Uterus (tissue), 4 donors: ENCODE results near the gene C1GALT1. TPM values are rescaled to one million over a fixed set of nuclear protein-coding genes. Genes with fewer than 3 reads are reported as not detected.
"Not testable (repeated sequence)": the region's sequence is repeated elsewhere in the genome, so short reads cannot be mapped to it uniquely, and the experiment has no call there.

Experiments used
- DNase-seq, 2 donors: peaks; one replicate each; pipeline ENCODE4 v3.0.0-alpha.2; 2019 to 2020
- H3K27ac ChIP-seq, 2 donors: fragments of 200-600 bp; sonication (generic); 1 replicate in 1 of 2; 2 replicates in 1 of 2; pipeline ENCODE4 v1.5.1; 2016 to 2018
- H3K27me3 ChIP-seq, 2 donors: fragments of 200-600 bp; sonication (generic); one replicate each; pipeline ENCODE4 v1.5.1; 2018 to 2019; ENCODE audit warnings: control low read depth in 1 of 2
- H3K36me3 ChIP-seq, 2 donors: fragments of 200-600 bp; sonication (generic); one replicate each; pipeline ENCODE4 v1.5.1; 2019; ENCODE audit warnings: control low read depth in 1 of 2
- H3K4me1 ChIP-seq, 2 donors: fragments of 200-600 bp; sonication (generic); one replicate each; pipeline ENCODE4 v1.5.1; 2018 to 2019; ENCODE audit warnings: control low read depth in 1 of 2
- H3K4me3 ChIP-seq, 2 donors: fragments of 200-600 bp; sonication (generic); 1 replicate in 1 of 2; 2 replicates in 1 of 2; pipeline ENCODE4 v1.5.1; 2018 to 2019; ENCODE audit warnings: mild to moderate bottlenecking in 1 of 2
- H3K9me3 ChIP-seq, 2 donors: fragments of 200-600 bp; sonication (generic); one replicate each; pipeline ENCODE4 v1.5.1; 2019; ENCODE audit warnings: control low read depth in 1 of 2
- POLR2A ChIP-seq, 2 donors: fragments of 450-650 bp; IDR thresholded peaks; one replicate each; pipeline ENCODE4 v1.6.1; 2016; ENCODE audit warnings: antibody characterized with exemption in 2 of 2, mild to moderate bottlenecking in 1 of 2, moderate library complexity in 1 of 2
- intact Hi-C: fragments of 100-400 bp; cut with DNase I; formaldehyde crosslinking; loops from one replicate; pipeline ENCODE4 v1.15.1; 2023; ENCODE audit warnings: low total_unique reads
- total RNA-seq, 4 donors: library from RNA; depleted of rRNA in 3 of 4; stranded (reverse); fragments of >200 nt in 3 of 4; gene quantifications; one replicate each; pipeline versions ENCODE4 v1.1.0 to v1.2.4, GENCODE V29; 2014 to 2023
- TF ChIP-seq, protein P1 (sequence below), 4 experiments: fragments of 200-600 bp in 2 of 4; fragments of 450-650 bp in 2 of 4; sonication (generic) in 2 of 4; IDR thresholded peaks; one replicate each; pipeline ENCODE4 v1.5.1; 2016 to 2019; ENCODE audit warnings: antibody characterized with exemption in 4 of 4, mild to moderate bottlenecking in 2 of 4, moderate library complexity in 1 of 4
- donor health status: DM: yes; HTN: yes; CAD: no.

Gene C1GALT1
- total RNA-seq, 4 donors from 2014 or later = 1.3 to 41.6 (median 15.1) TPM

DNA sequence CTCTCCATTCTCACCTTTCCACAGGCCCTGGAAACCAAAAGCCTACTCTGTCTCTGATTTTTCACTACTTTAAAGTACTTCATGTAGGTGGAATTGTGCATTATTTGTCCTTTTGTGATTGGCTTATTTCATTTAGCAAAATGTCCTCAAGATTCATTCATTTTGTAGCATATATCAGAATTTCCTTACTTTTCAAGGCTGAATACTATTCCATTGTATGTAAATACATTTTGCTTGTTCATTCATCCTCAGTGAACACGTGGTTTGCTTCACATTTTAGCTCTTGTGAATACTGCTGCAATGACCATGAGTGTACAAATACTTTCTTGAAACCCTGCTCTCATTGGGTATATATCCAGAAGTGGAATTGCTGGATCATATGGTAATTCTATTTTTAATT lies 8.8 kb downstream of the C1GALT1 start:
- Histone ChIP-seq H3K4me1 (no peaks in the 10 kb centered on the region), H3K27ac (no peak overlapping the region), H3K9me3 (no peaks in the 10 kb centered on the region), H3K27me3 (no peaks in the 10 kb centered on the region), H3K36me3 (no peaks in the 10 kb centered on the region), H3K4me3 (no peak overlapping the region)
- no peak for DNase-seq
- intact Hi-C loops = no loop called here
- TF ChIP-seq, protein P1, sequence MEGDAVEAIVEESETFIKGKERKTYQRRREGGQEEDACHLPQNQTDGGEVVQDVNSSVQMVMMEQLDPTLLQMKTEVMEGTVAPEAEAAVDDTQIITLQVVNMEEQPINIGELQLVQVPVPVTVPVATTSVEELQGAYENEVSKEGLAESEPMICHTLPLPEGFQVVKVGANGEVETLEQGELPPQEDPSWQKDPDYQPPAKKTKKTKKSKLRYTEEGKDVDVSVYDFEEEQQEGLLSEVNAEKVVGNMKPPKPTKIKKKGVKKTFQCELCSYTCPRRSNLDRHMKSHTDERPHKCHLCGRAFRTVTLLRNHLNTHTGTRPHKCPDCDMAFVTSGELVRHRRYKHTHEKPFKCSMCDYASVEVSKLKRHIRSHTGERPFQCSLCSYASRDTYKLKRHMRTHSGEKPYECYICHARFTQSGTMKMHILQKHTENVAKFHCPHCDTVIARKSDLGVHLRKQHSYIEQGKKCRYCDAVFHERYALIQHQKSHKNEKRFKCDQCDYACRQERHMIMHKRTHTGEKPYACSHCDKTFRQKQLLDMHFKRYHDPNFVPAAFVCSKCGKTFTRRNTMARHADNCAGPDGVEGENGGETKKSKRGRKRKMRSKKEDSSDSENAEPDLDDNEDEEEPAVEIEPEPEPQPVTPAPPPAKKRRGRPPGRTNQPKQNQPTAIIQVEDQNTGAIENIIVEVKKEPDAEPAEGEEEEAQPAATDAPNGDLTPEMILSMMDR (IDR thresholded peaks at IDR 0.05) = no peak
- TF ChIP-seq POLR2A (IDR thresholded peaks at IDR 0.05) = no peak

DNA sequence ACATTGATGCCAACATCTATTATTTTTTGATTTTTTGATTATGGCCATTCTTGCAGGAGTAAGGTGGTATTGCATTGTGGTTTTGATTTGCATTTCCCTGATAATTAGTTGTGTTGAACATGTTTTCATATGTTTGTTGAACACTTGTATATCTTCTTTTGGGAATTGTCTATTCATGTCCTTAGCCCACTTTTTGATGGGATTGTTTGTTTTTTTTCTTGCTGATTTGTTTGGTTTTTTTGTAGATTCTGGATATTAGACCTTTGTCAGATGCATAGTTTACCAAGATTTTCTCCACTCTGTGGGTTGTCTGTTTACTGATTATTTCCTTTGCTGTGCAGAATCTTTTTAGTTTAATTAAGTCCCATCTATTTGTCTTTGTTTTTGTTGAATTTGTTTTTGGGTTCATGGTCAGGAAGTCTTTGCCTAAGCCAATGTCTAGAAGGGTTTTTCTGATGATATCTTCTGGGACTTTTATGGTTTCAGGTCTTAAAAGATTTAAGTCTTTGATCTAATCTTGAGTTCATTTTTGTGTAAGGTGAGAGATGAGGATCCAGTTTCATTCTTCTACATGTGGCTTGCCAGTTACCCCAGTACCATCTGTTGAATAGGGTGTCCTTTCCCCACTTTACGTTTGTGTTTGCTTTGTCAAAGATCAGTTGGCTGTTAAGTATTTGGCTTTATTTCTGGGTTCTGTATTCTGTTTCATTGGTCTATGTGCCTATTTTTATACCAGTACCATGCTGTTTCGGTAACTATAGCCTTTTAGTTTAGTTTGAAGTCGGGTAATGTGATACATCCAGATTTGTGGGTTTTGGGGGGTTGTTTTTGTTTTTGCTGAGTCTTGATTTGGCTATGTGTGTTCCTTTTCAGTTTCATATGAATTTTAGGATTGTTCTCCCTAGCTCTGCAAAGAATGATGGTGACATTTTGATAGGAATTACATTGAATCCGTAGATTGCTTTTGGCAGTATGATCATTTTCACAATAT lies 10.7 kb downstream of the C1GALT1 start:
- H3K36me3 ChIP-seq, H3K9me3 ChIP-seq, H3K27ac ChIP-seq, H3K4me1 ChIP-seq, DNase-seq, H3K4me3 ChIP-seq, intact Hi-C loops, H3K27me3 ChIP-seq: not testable (repeated sequence)

DNA sequence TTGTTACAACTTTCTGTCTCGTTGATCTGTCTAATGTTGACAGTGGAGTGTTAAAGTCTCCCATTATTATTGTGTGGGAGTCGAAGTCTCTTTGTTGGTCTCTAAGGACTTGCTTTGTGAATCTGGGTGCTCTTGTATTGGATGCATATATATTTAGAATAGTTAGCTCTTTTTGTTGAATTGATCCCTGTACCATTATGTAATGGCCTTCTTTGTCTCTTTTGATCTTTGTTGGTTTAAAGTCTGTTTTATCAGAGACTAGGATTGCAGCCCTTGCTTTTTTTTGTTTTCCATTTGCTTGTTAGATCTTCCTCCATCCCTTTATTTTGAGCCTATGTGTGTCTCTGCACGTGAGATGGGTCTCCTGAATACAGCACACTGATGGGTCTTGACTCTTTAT lies 17.2 kb downstream of the C1GALT1 start:
- intact Hi-C loops = not testable (repeated sequence)

DNA sequence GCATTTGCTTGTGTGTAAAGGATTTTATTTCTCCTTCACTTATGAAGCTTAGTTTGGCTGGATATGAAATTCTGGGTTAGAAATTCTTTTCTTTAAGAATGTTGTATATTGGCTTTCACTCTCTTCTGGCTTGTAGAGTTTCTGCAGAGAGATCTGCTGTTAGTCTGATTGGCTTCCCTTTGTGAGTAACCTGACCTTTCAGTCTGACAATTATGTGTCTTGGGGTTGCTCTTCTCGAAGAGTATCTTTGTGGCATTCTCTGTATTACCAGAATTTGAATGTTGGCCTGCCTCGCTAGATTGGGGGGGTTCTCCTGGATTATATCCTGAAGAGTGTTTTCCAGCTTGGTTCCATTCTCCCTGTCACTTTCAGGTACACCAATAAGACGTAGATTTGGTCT lies 17.9 kb downstream of the C1GALT1 start:
- intact Hi-C loops, H3K4me1 ChIP-seq, H3K9me3 ChIP-seq: not testable (repeated sequence)

More for the DNA sequence above, 17.2 kb downstream of the C1GALT1 start:
- H3K4me3 ChIP-seq, H3K4me1 ChIP-seq, H3K9me3 ChIP-seq, DNase-seq, H3K27me3 ChIP-seq, H3K36me3 ChIP-seq, H3K27ac ChIP-seq: not testable (repeated sequence)

DNA sequence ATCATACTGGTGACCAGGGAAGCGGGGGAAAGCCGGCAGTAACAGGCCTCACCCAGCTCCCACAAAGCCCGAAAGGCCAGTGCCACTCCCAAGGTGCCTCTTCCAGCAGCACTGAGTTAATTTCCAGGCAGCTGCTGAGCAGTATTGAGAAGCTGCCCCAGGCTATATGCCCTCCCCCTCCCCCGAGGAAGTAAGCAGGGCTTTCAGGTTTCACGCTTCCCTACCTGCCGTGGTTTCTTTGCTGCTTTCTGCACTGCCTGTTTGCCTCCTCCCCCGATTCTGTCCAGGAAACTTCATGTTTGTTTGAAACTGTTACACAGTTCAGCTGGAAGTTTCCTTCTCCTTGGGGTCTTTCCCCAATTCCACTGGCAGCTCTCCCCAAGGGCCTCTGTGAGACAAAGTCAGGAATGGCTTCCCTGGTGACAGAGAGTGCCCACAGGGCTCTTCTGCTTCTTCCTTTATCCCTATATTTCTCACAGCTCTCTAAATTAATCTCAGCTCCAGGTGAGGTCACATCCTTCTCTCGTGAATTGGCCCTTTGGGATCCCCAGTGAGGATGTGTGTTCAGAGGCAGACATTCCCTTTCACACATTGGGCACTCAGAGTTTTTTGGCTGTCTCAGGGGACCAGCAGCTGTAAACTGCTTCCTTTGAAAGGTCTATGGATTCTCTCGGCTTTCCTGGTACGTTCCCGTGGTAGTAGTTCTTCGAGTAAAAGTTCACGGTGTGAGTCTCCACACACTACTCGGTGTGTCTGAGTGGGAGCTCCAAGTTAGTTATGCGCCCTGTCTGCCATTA lies 19.4 kb downstream of the C1GALT1 start:
- H3K4me3 ChIP-seq = no peak overlapping the region
- TF ChIP-seq, protein P1 (IDR thresholded peaks at IDR 0.05) = no peak
- no peak for TF ChIP-seq POLR2A (IDR thresholded peaks at IDR 0.05)

More for the DNA sequence above, 17.9 kb downstream of the C1GALT1 start:
- not testable (repeated sequence) for H3K27ac ChIP-seq, DNase-seq, H3K4me3 ChIP-seq, H3K27me3 ChIP-seq, H3K36me3 ChIP-seq

DNA sequence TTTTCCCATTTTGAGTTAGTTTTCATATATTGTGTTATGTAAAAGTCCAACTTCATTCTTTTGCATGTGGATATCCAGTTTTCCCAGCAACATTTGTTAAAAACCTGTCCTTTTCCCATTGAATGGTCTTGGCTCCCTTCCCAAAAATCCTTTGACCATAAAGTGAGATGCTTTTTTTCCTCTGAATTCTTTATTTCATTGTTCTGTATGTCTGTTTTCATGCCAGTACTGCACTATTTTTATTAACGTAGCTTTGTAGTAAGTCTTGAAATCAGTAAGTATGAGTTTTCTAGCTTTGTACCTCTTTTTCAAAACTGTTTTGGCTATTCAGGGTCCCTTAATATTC lies 20.0 kb downstream of the C1GALT1 start:
- Histone ChIP-seq H3K27me3 (no peaks in the 10 kb centered on the region), H3K4me1 (no peaks in the 10 kb centered on the region), H3K36me3 (no peaks in the 10 kb centered on the region), H3K27ac (no peak overlapping the region), H3K9me3 (peaks cover 0 to 3% of the 10 kb centered on the region in 2 donors), H3K4me3 (no peak overlapping the region)
- no peak for TF ChIP-seq POLR2A (IDR thresholded peaks at IDR 0.05)
- TF ChIP-seq, protein P1 (IDR thresholded peaks at IDR 0.05) = no peak
- no peak for DNase-seq
- intact Hi-C loops = no loop called here

More for the DNA sequence above, 19.4 kb downstream of the C1GALT1 start:
- no peak for DNase-seq
- H3K27ac ChIP-seq = no peak overlapping the region
- no peaks in the 10 kb centered on the region for H3K36me3 ChIP-seq
- H3K4me1 ChIP-seq = no peaks in the 10 kb centered on the region
- H3K27me3 ChIP-seq = no peaks in the 10 kb centered on the region
- H3K9me3 ChIP-seq = peaks cover 0 to 3% of the 10 kb centered on the region in 2 donors
- intact Hi-C loops = no loop called here
